ENCODE data around the gene APBB1. TPM values are rescaled to one million over a fixed set of nuclear protein-coding genes. Genes with fewer than 3 reads are reported as not detected.

The APBB1 gene
- total and polyA plus RNA-seq, 10 of the 15 experiments (the other 5 are each of a cell fraction or from before 2014, with no cell fraction given) = 0.31 to 10.6 (median 5.4) TPM

DNA sequence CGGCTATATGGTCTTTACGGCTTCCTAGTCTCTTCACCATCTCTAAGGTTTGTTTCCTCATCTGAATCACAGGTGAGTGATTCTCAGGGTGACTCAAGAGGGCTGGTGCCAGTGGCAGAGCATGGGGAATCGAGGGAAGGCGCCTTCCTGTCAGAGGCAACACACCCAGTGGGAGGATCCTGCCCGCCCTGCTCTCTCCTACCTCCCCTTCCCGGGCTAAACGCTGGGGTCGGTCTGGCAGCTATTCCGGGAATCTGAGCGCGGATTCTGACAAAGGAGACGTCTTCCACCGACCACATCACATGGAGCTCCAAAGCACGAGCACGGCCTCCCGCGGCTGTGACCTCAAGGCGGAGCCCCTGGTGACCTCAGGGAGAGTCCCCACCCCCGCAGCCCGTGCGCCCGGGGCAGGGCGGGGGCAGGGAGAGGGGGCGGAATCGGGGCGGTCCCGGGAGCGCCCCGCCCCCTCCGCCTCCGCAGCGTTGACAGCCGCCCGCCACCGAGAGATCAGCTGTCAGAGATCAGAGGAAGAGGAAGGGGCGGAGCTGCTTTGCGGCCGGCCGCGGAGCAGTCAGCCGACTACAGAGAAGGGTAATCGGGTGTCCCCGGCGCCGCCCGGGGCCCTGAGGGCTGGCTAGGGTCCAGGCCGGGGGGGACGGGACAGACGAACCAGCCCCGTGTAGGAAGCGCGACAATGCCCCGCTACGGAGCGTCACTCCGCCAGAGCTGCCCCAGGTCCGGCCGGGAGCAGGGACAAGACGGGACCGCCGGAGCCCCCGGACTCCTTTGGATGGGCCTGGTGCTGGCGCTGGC is 28.8 kb downstream of the APBB1 start, which contains the start of gene SMPD1 (continued):
- TF ChIP-seq, protein P1, sequence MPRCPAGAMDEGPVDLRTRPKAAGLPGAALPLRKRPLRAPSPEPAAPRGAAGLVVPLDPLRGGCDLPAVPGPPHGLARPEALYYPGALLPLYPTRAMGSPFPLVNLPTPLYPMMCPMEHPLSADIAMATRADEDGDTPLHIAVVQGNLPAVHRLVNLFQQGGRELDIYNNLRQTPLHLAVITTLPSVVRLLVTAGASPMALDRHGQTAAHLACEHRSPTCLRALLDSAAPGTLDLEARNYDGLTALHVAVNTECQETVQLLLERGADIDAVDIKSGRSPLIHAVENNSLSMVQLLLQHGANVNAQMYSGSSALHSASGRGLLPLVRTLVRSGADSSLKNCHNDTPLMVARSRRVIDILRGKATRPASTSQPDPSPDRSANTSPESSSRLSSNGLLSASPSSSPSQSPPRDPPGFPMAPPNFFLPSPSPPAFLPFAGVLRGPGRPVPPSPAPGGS (IDR thresholded peaks at IDR 0.05; ENCODE audit: borderline replicate concordance, insufficient read depth, low read depth, low read length, poor library complexity, severe bottlenecking) = peak; percentile 97
- peak; percentile 21 to 41; a peak in 1 of 4 replicates for TF ChIP-seq EP300 (IDR thresholded peaks at IDR 0.05; ENCODE audit: borderline replicate concordance in 1 of 2, control insufficient read depth in 1 of 2, low read depth in 2 of 2, low read length in 2 of 2)
- TF ChIP-seq NFYA (IDR thresholded peaks at IDR 0.05; ENCODE audit: borderline replicate concordance, low read depth, low read length) = no peak
- peak; percentile 23; the same call in 1 of the 2 replicates for TF ChIP-seq HCFC1 (IDR thresholded peaks at IDR 0.05; ENCODE audit: low read length)
- peak; percentile 35; the same call in 1 of the 2 replicates for TF ChIP-seq SMAD5 (IDR thresholded peaks at IDR 0.05; ENCODE audit: low read depth)
- TF ChIP-seq IKZF1 (conservative IDR thresholded peaks at IDR 0.05) = peak; percentile 89
- TF ChIP-seq PAX5 (IDR thresholded peaks at IDR 0.05; ENCODE audit: borderline replicate concordance, low read depth, low read length) = peak; percentile 59; the same call in 1 of the 2 replicates
- TF ChIP-seq, protein P2, sequence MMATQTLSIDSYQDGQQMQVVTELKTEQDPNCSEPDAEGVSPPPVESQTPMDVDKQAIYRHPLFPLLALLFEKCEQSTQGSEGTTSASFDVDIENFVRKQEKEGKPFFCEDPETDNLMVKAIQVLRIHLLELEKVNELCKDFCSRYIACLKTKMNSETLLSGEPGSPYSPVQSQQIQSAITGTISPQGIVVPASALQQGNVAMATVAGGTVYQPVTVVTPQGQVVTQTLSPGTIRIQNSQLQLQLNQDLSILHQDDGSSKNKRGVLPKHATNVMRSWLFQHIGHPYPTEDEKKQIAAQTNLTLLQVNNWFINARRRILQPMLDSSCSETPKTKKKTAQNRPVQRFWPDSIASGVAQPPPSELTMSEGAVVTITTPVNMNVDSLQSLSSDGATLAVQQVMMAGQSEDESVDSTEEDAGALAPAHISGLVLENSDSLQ (IDR thresholded peaks at IDR 0.05) = peak; percentile 92
- peak; percentile 55 for TF ChIP-seq MEF2B (IDR thresholded peaks at IDR 0.05; ENCODE audit: partially characterized antibody, poor library complexity, severe bottlenecking)
- TF ChIP-seq PAX8 (IDR thresholded peaks at IDR 0.05) = no peak
- TF ChIP-seq FOXK2 (IDR thresholded peaks at IDR 0.05) = no peak
- TF ChIP-seq NFYB (IDR thresholded peaks at IDR 0.05; ENCODE audit: insufficient read depth, low read depth, low read length) = no peak
- TF ChIP-seq DPF2 (IDR thresholded peaks at IDR 0.05) = peak; percentile 85
- TF ChIP-seq, protein P3, sequence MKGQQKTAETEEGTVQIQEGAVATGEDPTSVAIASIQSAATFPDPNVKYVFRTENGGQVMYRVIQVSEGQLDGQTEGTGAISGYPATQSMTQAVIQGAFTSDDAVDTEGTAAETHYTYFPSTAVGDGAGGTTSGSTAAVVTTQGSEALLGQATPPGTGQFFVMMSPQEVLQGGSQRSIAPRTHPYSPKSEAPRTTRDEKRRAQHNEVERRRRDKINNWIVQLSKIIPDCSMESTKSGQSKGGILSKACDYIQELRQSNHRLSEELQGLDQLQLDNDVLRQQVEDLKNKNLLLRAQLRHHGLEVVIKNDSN (IDR thresholded peaks at IDR 0.05; ENCODE audit: borderline replicate concordance, extremely low read length, insufficient read depth, low read depth, low read length) = peak; percentile 29
- peak; percentile 70 for TF ChIP-seq GABPA (IDR thresholded peaks at IDR 0.05; ENCODE audit: low read depth)
- TF ChIP-seq NBN (IDR thresholded peaks at IDR 0.05) = peak; percentile 83
- TF ChIP-seq ESRRA (IDR thresholded peaks at IDR 0.05; ENCODE audit: low read length) = peak; percentile 72; the same call in 1 of the 2 replicates
- TF ChIP-seq, protein P4, sequence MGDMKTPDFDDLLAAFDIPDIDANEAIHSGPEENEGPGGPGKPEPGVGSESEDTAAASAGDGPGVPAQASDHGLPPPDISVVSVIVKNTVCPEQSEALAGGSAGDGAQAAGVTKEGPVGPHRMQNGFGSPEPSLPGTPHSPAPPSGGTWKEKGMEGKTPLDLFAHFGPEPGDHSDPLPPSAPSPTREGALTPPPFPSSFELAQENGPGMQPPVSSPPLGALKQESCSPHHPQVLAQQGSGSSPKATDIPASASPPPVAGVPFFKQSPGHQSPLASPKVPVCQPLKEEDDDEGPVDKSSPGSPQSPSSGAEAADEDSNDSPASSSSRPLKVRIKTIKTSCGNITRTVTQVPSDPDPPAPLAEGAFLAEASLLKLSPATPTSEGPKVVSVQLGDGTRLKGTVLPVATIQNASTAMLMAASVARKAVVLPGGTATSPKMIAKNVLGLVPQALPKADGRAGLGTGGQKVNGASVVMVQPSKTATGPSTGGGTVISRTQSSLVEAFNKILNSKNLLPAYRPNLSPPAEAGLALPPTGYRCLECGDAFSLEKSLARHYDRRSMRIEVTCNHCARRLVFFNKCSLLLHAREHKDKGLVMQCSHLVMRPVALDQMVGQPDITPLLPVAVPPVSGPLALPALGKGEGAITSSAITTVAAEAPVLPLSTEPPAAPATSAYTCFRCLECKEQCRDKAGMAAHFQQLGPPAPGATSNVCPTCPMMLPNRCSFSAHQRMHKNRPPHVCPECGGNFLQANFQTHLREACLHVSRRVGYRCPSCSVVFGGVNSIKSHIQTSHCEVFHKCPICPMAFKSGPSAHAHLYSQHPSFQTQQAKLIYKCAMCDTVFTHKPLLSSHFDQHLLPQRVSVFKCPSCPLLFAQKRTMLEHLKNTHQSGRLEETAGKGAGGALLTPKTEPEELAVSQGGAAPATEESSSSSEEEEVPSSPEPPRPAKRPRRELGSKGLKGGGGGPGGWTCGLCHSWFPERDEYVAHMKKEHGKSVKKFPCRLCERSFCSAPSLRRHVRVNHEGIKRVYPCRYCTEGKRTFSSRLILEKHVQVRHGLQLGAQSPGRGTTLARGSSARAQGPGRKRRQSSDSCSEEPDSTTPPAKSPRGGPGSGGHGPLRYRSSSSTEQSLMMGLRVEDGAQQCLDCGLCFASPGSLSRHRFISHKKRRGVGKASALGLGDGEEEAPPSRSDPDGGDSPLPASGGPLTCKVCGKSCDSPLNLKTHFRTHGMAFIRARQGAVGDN (IDR thresholded peaks at IDR 0.05) = peak; percentile 86
- TF ChIP-seq YY1 (IDR thresholded peaks at IDR 0.05; ENCODE audit: low read depth, low read length) = 0 out of 2 replicates have a peak, but pooled peaks have one; percentile 4
- TF ChIP-seq, protein P5, sequence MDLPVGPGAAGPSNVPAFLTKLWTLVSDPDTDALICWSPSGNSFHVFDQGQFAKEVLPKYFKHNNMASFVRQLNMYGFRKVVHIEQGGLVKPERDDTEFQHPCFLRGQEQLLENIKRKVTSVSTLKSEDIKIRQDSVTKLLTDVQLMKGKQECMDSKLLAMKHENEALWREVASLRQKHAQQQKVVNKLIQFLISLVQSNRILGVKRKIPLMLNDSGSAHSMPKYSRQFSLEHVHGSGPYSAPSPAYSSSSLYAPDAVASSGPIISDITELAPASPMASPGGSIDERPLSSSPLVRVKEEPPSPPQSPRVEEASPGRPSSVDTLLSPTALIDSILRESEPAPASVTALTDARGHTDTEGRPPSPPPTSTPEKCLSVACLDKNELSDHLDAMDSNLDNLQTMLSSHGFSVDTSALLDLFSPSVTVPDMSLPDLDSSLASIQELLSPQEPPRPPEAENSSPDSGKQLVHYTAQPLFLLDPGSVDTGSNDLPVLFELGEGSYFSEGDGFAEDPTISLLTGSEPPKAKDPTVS (IDR thresholded peaks at IDR 0.05; ENCODE audit: low read depth, low read length) = no peak

Measured in GM12878 (cell line).